AG09319 (cell line): ENCODE measurements around the gene COPZ2.

Source experiments
- DNase-seq: peaks from one replicate; pipeline ENCODE4 v3.0.0-alpha.2; 2010; ENCODE audit warnings: low read depth; ENCODE audit errors: extremely low read depth
- TF ChIP-seq, protein P1 (sequence below): IDR thresholded peaks from 2 replicates; pipeline ENCODE4 v1.5.1; 2011; ENCODE audit warnings: low read depth, mild to moderate bottlenecking, inconsistent platforms, low read length, moderate library complexity

The COPZ2 gene

GRCh38 chr17:47978324-47978723 is 59.3 kb downstream of the COPZ2 start:
- DNase-seq: no peak
- TF ChIP-seq, protein P1, sequence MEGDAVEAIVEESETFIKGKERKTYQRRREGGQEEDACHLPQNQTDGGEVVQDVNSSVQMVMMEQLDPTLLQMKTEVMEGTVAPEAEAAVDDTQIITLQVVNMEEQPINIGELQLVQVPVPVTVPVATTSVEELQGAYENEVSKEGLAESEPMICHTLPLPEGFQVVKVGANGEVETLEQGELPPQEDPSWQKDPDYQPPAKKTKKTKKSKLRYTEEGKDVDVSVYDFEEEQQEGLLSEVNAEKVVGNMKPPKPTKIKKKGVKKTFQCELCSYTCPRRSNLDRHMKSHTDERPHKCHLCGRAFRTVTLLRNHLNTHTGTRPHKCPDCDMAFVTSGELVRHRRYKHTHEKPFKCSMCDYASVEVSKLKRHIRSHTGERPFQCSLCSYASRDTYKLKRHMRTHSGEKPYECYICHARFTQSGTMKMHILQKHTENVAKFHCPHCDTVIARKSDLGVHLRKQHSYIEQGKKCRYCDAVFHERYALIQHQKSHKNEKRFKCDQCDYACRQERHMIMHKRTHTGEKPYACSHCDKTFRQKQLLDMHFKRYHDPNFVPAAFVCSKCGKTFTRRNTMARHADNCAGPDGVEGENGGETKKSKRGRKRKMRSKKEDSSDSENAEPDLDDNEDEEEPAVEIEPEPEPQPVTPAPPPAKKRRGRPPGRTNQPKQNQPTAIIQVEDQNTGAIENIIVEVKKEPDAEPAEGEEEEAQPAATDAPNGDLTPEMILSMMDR: peak; percentile 77
